ENCODE measurements around the gene C1orf105. TPM values are rescaled to one million over a fixed set of nuclear protein-coding genes. Genes with fewer than 3 reads are reported as not detected.

C1orf105 gene
- total and polyA plus RNA-seq, 2 of the 8 experiments (the other 6 are each of a cell fraction or from before 2014, with no cell fraction given) = not detected

- no peak overlapping the region for H3K27ac ChIP-seq (ENCODE audit: low read depth, low read length)
- no peak overlapping the region for H2BK20ac ChIP-seq (ENCODE audit: low read length)
- H3K4ac ChIP-seq (replicated peaks; ENCODE audit: insufficient read length, low read depth, low read length) = no peak overlapping the region
- no peak overlapping the region for H4K8ac ChIP-seq (ENCODE audit: extremely low read depth, insufficient read depth, low read length)
- H3K4me3 ChIP-seq (ENCODE audit: extremely low read depth in 1 of 4, insufficient read depth in 2 of 4, low read depth in 3 of 4, low read length in 4 of 4) = no peak overlapping the region
- no peak for DNase-seq (ENCODE audit: low read depth in 1 of 2, low spot score in 2 of 2)
- no peak overlapping the region for H2BK120ac ChIP-seq (replicated peaks; ENCODE audit: low read depth, low read length)
- no peaks in the 10 kb centered on the region for H3K23me2 ChIP-seq (ENCODE audit: low read depth, low read length)
- H3K4me1 ChIP-seq (replicated peaks in 1 of 4; ENCODE audit: control insufficient read depth in 3 of 4, insufficient read depth in 4 of 4, low read length in 3 of 4) = no peaks in the 10 kb centered on the region
- no peak overlapping the region for H2AFZ ChIP-seq (ENCODE audit: low read length)
- H4K91ac ChIP-seq (replicated peaks; ENCODE audit: insufficient read length, low read length) = no peak overlapping the region
- no peak for FAIRE-seq
- 77% methylated on average over 1 of the region's 1 CpG; no CpG with 5 or more reads in 1 of the 2 experiments for WGBS, 2 experiments (ENCODE audit: extremely low coverage in 1 of 2, insufficient coverage in 1 of 2, insufficient read length in 1 of 2, insufficient replicate concordance in 2 of 2, low coverage in 1 of 2, low lambda C conversion rate in 2 of 2, missing lambda C conversion rate in 1 of 2)
- H3K9ac ChIP-seq (replicated peaks in 1 of 4; ENCODE audit: extremely low read depth in 1 of 4, low read depth in 3 of 4, low read length in 3 of 4) = no peak overlapping the region
- no peaks in the 10 kb centered on the region for H3K9me3 ChIP-seq (ENCODE audit: insufficient read depth in 2 of 2, low read depth in 1 of 2, low read length in 1 of 2)
- no peaks in the 10 kb centered on the region for H3K79me1 ChIP-seq (ENCODE audit: low read depth, low read length)
- no peaks in the 10 kb centered on the region for H4K20me1 ChIP-seq (replicated peaks in 1 of 2; ENCODE audit: control insufficient read depth in 1 of 2, insufficient read depth in 2 of 2, low read length in 2 of 2)
- no peak overlapping the region for H2AK5ac ChIP-seq (ENCODE audit: low read depth, low read length)
- no peak overlapping the region for H2BK12ac ChIP-seq (ENCODE audit: low read depth, low read length)
- H4K5ac ChIP-seq (ENCODE audit: insufficient read length, low read depth, low read length) = no peak overlapping the region
- no peak overlapping the region for H2BK15ac ChIP-seq (ENCODE audit: low read length)
- H3K18ac ChIP-seq (ENCODE audit: extremely low read depth, low read length) = no peak overlapping the region
- H3K23ac ChIP-seq (ENCODE audit: insufficient read length) = no peak overlapping the region
- no peaks in the 10 kb centered on the region for H3K36me3 ChIP-seq (ENCODE audit: control insufficient read depth in 2 of 4, insufficient read depth in 4 of 4, low read length in 3 of 4)
- no peak overlapping the region for H3K4me2 ChIP-seq (ENCODE audit: insufficient read depth in 1 of 2, low read depth in 2 of 2, low read length in 2 of 2)
- H3K79me2 ChIP-seq (ENCODE audit: control insufficient read depth in 1 of 2, insufficient read depth in 2 of 2, low read length in 2 of 2) = no peaks in the 10 kb centered on the region
- H3K14ac ChIP-seq (ENCODE audit: insufficient read length) = no peak overlapping the region
- H2BK5ac ChIP-seq (ENCODE audit: low read depth, low read length) = no peak overlapping the region
- ChIA-PET CTCF (ENCODE audit: partially characterized antibody) (interaction anchor here (1.3 to 1.6 kb wide), 2 partner anchors 9 to 11 kb away, joined by 6 read pairs; no protein-coding TSS in a partner anchor), POLR2A (ENCODE audit: partially characterized antibody) (no interaction called here)
- H3K56ac ChIP-seq (replicated peaks; ENCODE audit: insufficient read length, low read depth, low read length) = no peak overlapping the region
- no peaks in the 10 kb centered on the region for H3K27me3 ChIP-seq (replicated peaks in 1 of 4; ENCODE audit: control insufficient read depth in 3 of 4, extremely low read depth in 1 of 4, insufficient read depth in 3 of 4, low read length in 3 of 4)
- no peak for TF ChIP-seq BACH1 (IDR thresholded peaks at IDR 0.05; ENCODE audit: low read length)
- TF ChIP-seq TAF7 (optimal IDR thresholded peaks at IDR 0.05; ENCODE audit: borderline replicate concordance, low read depth, low read length) = no peak
- no peak for TF ChIP-seq CBX8 (IDR thresholded peaks at IDR 0.05; ENCODE audit: borderline replicate concordance, low read depth, low read length)
- no peak for TF ChIP-seq NANOG (IDR thresholded peaks at IDR 0.05; ENCODE audit: insufficient read depth, low read depth, low read length, poor library complexity, severe bottlenecking)
- no peak for TF ChIP-seq RXRA (IDR thresholded peaks at IDR 0.05; ENCODE audit: insufficient read depth, low read depth, low read length)
- no peak for TF ChIP-seq CHD1 (IDR thresholded peaks at IDR 0.05; ENCODE audit: low read depth, low read length)
- no peak for TF ChIP-seq CTBP2 (IDR thresholded peaks at IDR 0.05; ENCODE audit: borderline replicate concordance, insufficient read depth, insufficient read length, low read length)
- no peak for TF ChIP-seq YY1 (IDR thresholded peaks at IDR 0.05; ENCODE audit: low read depth, low read length)
- TF ChIP-seq BCL11A (IDR thresholded peaks at IDR 0.05; ENCODE audit: low read depth in 2 of 2, low read length in 2 of 2) = no peak
- TF ChIP-seq ATF2 (IDR thresholded peaks at IDR 0.05; ENCODE audit: low read length) = no peak
- TF ChIP-seq SP4 (IDR thresholded peaks at IDR 0.05; ENCODE audit: low read length) = no peak
- no peak for TF ChIP-seq EZH2 (IDR thresholded peaks at IDR 0.05; ENCODE audit: low read depth, low read length, severe bottlenecking)
These were observed 11.5 kb upstream of the C1orf105 start for GRCh38 chr1:172408958-172409357.
